ENCODE results near the gene RTBDN. TPM values are rescaled to one million over a fixed set of nuclear protein-coding genes. Genes with fewer than 3 reads are reported as not detected.
A peak's percentile ranks its signal among the peaks of the same experiment; 100 is the strongest.

The RTBDN gene
- total and polyA plus RNA-seq, 10 of the 15 experiments (the other 5 are each of a cell fraction or from before 2014, with no cell fraction given), result 0.45 TPM; not detected in 9

DNA sequence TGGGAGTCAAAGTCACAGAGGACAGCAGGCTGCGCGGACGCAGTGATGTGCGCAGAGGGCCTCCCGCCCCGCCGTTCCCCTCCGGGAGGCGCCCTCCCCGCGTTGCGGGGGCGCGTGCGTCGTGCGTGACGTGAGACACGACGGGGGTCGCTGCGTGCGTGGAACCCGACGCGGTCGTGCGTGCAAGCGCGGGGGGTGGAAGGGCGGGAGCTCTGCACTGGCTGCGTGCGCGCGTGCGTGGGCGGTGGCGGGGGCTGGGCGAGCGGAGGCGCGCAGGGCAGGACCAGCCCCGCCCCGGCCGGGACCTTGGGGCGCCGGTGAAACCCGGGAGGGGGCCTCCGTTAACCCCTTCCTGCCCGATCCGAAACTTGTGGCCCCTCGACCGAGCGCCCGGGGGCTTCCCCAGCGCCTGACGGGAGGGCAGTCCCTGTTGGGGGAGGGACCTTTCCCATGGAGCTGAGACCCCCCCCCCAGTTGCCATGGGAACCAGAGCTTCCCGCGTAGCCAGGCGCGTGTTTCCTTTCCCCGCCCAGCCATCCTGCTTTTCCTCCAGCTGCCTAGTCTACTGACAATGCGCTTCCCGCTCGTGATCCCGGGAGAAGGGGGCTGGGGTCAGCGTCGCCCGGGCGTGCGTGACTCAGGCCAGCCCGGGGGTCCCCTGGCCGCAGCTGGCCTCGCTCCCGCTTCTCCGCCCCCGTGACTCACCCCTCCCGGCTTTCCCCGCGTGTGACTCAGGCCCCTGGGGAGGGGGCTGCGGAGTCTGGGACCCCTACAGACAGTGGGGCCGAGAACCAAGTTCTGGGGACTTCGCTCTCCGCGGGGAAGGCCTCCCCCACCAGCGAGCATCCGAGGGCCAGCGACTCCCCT lies 51.7 kb downstream of the RTBDN start:
- FAIRE-seq, result no peak
- TF ChIP-seq ZBED1 (IDR thresholded peaks at IDR 0.05; ENCODE audit: borderline replicate concordance) (peak; percentile 22; the same call in 1 of the 2 replicates), NBN (IDR thresholded peaks at IDR 0.05) (peak; percentile 94), CHD2 (IDR thresholded peaks at IDR 0.05; ENCODE audit: borderline replicate concordance, low read depth, low read length) (peak; percentile 86), ZNF24 (IDR thresholded peaks at IDR 0.05) (peak; percentile 56; the same call in 1 of the 2 replicates), TARDBP (IDR thresholded peaks at IDR 0.05; ENCODE audit: borderline replicate concordance) (no peak; the same call in none of the 2 replicates), ELK1 (IDR thresholded peaks at IDR 0.05; ENCODE audit: low read depth, low read length) (peak; percentile 74), TCF12 (IDR thresholded peaks at IDR 0.05; ENCODE audit: low read depth, low read length) (peak; percentile 65; the same call in 1 of the 2 replicates), IKZF2 (IDR thresholded peaks at IDR 0.05) (peak; percentile 91 to 94), MXI1 (IDR thresholded peaks at IDR 0.05; ENCODE audit: low read depth, low read length) (peak; percentile 84; the same call in 1 of the 2 replicates), ZBTB4 (CRISPR knock-in tag; IDR thresholded peaks at IDR 0.05) (no peak), RELA (IDR thresholded peaks at IDR 0.05; ENCODE audit: borderline replicate concordance, partially characterized antibody) (peak; percentile 93)
- TF ChIP-seq, protein P1, sequence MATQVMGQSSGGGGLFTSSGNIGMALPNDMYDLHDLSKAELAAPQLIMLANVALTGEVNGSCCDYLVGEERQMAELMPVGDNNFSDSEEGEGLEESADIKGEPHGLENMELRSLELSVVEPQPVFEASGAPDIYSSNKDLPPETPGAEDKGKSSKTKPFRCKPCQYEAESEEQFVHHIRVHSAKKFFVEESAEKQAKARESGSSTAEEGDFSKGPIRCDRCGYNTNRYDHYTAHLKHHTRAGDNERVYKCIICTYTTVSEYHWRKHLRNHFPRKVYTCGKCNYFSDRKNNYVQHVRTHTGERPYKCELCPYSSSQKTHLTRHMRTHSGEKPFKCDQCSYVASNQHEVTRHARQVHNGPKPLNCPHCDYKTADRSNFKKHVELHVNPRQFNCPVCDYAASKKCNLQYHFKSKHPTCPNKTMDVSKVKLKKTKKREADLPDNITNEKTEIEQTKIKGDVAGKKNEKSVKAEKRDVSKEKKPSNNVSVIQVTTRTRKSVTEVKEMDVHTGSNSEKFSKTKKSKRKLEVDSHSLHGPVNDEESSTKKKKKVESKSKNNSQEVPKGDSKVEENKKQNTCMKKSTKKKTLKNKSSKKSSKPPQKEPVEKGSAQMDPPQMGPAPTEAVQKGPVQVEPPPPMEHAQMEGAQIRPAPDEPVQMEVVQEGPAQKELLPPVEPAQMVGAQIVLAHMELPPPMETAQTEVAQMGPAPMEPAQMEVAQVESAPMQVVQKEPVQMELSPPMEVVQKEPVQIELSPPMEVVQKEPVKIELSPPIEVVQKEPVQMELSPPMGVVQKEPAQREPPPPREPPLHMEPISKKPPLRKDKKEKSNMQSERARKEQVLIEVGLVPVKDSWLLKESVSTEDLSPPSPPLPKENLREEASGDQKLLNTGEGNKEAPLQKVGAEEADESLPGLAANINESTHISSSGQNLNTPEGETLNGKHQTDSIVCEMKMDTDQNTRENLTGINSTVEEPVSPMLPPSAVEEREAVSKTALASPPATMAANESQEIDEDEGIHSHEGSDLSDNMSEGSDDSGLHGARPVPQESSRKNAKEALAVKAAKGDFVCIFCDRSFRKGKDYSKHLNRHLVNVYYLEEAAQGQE (IDR thresholded peaks at IDR 0.05; ENCODE audit: low read depth, low read length), result 0 out of 2 replicates have a peak, but pooled peaks have one; percentile 27
- TF ChIP-seq, protein P2, sequence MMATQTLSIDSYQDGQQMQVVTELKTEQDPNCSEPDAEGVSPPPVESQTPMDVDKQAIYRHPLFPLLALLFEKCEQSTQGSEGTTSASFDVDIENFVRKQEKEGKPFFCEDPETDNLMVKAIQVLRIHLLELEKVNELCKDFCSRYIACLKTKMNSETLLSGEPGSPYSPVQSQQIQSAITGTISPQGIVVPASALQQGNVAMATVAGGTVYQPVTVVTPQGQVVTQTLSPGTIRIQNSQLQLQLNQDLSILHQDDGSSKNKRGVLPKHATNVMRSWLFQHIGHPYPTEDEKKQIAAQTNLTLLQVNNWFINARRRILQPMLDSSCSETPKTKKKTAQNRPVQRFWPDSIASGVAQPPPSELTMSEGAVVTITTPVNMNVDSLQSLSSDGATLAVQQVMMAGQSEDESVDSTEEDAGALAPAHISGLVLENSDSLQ (IDR thresholded peaks at IDR 0.05), result peak; percentile 5; the same call in 1 of the 2 replicates

More for the DNA sequence above, 51.7 kb downstream of the RTBDN start:
- H3K27ac ChIP-seq (ENCODE audit: control insufficient read depth, insufficient read depth), result peak overlapping the region; percentile 97
- ChIA-PET RAD21 (ENCODE audit: unreplicated experiment) (interaction anchor here (1.4 to 2.7 kb wide), 3 partner anchors 8 to 14 kb away, joined by 13 to 23 read pairs (median 16); partner anchors contain the start of gene JUNB), SMC1A (ENCODE audit: uncharacterized antibody, unreplicated experiment) (interaction anchor here (8.4 kb wide), 1 partner anchor 13 kb away, joined by 240 read pairs; the partner anchor contains the start of gene JUNB), CTCF (interaction anchor here (12.1 kb wide), 1 partner anchor 13 kb away, joined by 537 read pairs; the partner anchor contains the start of gene JUNB), POLR2A (interaction anchor here (0.5 to 9.3 kb wide), 3 partner anchors 12 to 175 kb away, joined by 3 to 303 read pairs (median 11); partner anchors contain the start of gene JUNB)
- no TSS peak for BruUV-seq (replicated peaks)
- peak overlapping the region; percentile 77 for H3K9ac ChIP-seq (ENCODE audit: control insufficient read depth, insufficient read depth, low read length)
- in situ Hi-C loops (cut with MboI), result no loop called here
- under 1% methylated on average over 31 of the region's 88 CpGs for WGBS (ENCODE audit: insufficient coverage, insufficient replicate concordance, low lambda C conversion rate, missing lambda C conversion rate)
- H3K27me3 ChIP-seq (replicated peaks in 1 of 2; ENCODE audit: control insufficient read depth in 2 of 2, insufficient read depth in 2 of 2, low read length in 1 of 2), result no peaks in the 10 kb centered on the region
- ATAC-seq (peak; percentile 58), DNase-seq (ENCODE audit: low read depth, low spot score) (no peak)
- intact Hi-C loops (cut with micrococcal nuclease; ENCODE audit: unreplicated experiment), result loop anchor here (5.0 to 10.0 kb wide), 2 partner anchors 170 to 1688 kb away; partner anchors contain the start of genes ZNF490 and ZNF791
- no peaks in the 10 kb centered on the region for H3K9me3 ChIP-seq (replicated peaks; ENCODE audit: control insufficient read depth, insufficient read depth, low read length)
- H4K20me1 ChIP-seq (ENCODE audit: control insufficient read depth, insufficient read depth), result no peaks in the 10 kb centered on the region
- H3K4me3 ChIP-seq, result peak overlapping the region; percentile 65
- peaks cover 9% of the 10 kb centered on the region for H3K79me2 ChIP-seq (ENCODE audit: control insufficient read depth, insufficient read depth, low read length)
- H3K36me3 ChIP-seq (ENCODE audit: control insufficient read depth in 2 of 2, insufficient read depth in 2 of 2, low read length in 1 of 2), result no peaks in the 10 kb centered on the region
- H2AFZ ChIP-seq (ENCODE audit: control insufficient read depth, low read depth, low read length), result peak overlapping the region; percentile 78
- peaks cover 72% of the 10 kb centered on the region for H3K4me1 ChIP-seq (ENCODE audit: control insufficient read depth, insufficient read depth, low read length)
- peak overlapping the region; percentile 97 for H3K4me2 ChIP-seq (ENCODE audit: control insufficient read depth, insufficient read depth)
